Tibial nerve (tissue), 4 donors: ENCODE results near the gene SAMD8. TPM values are rescaled to one million over a fixed set of nuclear protein-coding genes. Genes with fewer than 3 reads are reported as not detected.

Source experiments
- DNase-seq, 2 donors: peaks; one replicate each; pipeline ENCODE4 v3.0.0-alpha.2; 2019; ENCODE audit warnings: low spot score in 2 of 2
- H3K27ac ChIP-seq, 4 donors: fragments of 200-600 bp; sonication (generic) in 3 of 4; one replicate each; pipeline ENCODE4 v1.5.1; 2017 to 2019; ENCODE audit warnings: mild to moderate bottlenecking in 1 of 4
- H3K27me3 ChIP-seq, 2 donors: fragments of 200-600 bp; sonication (generic) in 1 of 2; one replicate each; pipeline versions ENCODE4 v1.5.1 to v1.6.0; 2017 to 2019
- H3K36me3 ChIP-seq, 3 donors: fragments of 200-600 bp; sonication (generic); one replicate each; pipeline ENCODE4 v1.5.1; 2018 to 2019
- H3K4me1 ChIP-seq, 4 donors: fragments of 200-600 bp; sonication (generic) in 3 of 4; one replicate each; pipeline ENCODE4 v1.5.1; 2017 to 2019
- H3K4me3 ChIP-seq, 4 donors: fragments of 200-600 bp; sonication (generic) in 3 of 4; one replicate each; pipeline ENCODE4 v1.5.1; 2017 to 2019; ENCODE audit warnings: mild to moderate bottlenecking in 1 of 4, moderate library complexity in 1 of 4
- H3K9me3 ChIP-seq, 4 donors: fragments of 200-600 bp; sonication (generic) in 3 of 4; one replicate each; pipeline ENCODE4 v1.5.1; 2017 to 2019
- EP300 ChIP-seq, 2 donors: sonication (generic); formaldehyde crosslinking; IDR thresholded peaks; one replicate each; pipeline ENCODE4 v1.6.1; 2017; ENCODE audit warnings: antibody characterized with exemption in 2 of 2, mild to moderate bottlenecking in 1 of 2
- POLR2A ChIP-seq, 2 donors: fragments of 450-650 bp; IDR thresholded peaks; one replicate each; pipeline ENCODE4 v1.6.1; 2017; ENCODE audit warnings: antibody characterized with exemption in 2 of 2, mild to moderate bottlenecking in 2 of 2, moderate library complexity in 2 of 2
- WGBS, 2 donors: methylation state at CpG; one replicate each; pipeline ENCODE4 v1.1.5; 2018; 5-methylcytosine and 5-hydroxymethylcytosine counted together
- total RNA-seq, 4 donors: library from RNA; depleted of rRNA; stranded (reverse); fragments of >200 nt; gene quantifications; one replicate each; pipeline ENCODE4 v1.1.0, GENCODE V29; 2016
- TF ChIP-seq, protein P1 (sequence below), 5 experiments: fragments of 200-600 bp in 3 of 5; fragments of 450-650 bp in 2 of 5; sonication (generic) in 3 of 5; IDR thresholded peaks; one replicate each; pipeline ENCODE4 v1.5.1; 2016 to 2019; ENCODE audit warnings: antibody characterized with exemption in 5 of 5, mild to moderate bottlenecking in 3 of 5, moderate library complexity in 2 of 5

Gene SAMD8
- total RNA-seq, 4 donors from 2014 or later, result 46.5 to 62.0 (median 56.7) TPM

DNA sequence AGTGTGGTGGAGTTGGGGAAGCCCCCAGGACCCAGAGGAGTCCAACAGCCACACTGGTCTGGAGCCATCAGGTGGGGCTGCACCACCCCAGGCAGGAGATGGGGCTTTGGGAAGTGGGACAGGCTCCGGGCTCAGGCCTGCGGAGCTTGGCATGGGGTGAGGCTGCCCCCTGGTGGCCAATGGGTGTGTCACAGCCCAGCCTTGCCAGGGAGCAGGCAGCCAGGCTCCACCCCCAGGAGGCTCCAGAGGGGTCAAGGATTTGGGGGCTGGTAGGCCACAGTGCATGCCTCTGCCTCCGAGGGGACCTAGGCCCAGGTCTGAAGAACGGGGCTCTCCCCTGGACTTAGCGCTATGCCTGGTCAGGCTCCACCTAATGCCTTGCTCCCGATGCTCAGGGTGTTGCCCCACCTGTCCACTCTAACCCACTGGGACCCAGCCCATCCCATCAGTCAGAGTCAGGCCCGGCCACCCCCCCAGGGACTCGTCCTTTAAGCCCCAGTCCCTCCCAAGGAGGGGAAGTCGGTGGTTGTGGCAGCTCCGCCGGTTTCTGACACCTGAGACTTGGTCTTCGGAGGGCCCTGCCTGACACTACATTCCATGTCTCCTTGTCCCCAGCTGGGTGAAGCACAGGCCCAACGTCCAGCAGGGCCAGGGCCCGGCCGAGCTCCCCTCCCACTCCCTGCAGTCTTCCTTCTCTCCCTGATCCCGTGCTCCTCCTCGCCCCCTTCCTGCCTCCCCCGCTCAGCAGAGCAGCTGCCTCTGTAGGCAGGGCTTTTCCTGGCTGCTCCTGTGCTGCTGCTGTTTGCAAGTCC, 11.3 kb upstream of the SAMD8 start:
- no peak overlapping the region for H3K4me3 ChIP-seq
- no peaks in the 10 kb centered on the region for H3K36me3 ChIP-seq
- H3K27ac ChIP-seq, result peak overlapping the region in 2 of 4 donors; percentile 11 to 55
- no peaks in the 10 kb centered on the region for H3K27me3 ChIP-seq
- DNase-seq, result peak; percentile 52 to 81
- peak in 1 of 2 donors; percentile 25 for TF ChIP-seq EP300 (IDR thresholded peaks at IDR 0.05)
- TF ChIP-seq, protein P1, sequence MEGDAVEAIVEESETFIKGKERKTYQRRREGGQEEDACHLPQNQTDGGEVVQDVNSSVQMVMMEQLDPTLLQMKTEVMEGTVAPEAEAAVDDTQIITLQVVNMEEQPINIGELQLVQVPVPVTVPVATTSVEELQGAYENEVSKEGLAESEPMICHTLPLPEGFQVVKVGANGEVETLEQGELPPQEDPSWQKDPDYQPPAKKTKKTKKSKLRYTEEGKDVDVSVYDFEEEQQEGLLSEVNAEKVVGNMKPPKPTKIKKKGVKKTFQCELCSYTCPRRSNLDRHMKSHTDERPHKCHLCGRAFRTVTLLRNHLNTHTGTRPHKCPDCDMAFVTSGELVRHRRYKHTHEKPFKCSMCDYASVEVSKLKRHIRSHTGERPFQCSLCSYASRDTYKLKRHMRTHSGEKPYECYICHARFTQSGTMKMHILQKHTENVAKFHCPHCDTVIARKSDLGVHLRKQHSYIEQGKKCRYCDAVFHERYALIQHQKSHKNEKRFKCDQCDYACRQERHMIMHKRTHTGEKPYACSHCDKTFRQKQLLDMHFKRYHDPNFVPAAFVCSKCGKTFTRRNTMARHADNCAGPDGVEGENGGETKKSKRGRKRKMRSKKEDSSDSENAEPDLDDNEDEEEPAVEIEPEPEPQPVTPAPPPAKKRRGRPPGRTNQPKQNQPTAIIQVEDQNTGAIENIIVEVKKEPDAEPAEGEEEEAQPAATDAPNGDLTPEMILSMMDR (IDR thresholded peaks at IDR 0.05), result peak; percentile 95 to 99 (median 98)
- no peak for TF ChIP-seq POLR2A (IDR thresholded peaks at IDR 0.05)
- WGBS, 2 donors, result 16 to 25% methylated on average over 14 to 18 of the region's 18 CpGs
- peaks cover 0 to 8% (median 0%) of the 10 kb centered on the region in 4 donors for H3K4me1 ChIP-seq
- H3K9me3 ChIP-seq, result no peaks in the 10 kb centered on the region

DNA sequence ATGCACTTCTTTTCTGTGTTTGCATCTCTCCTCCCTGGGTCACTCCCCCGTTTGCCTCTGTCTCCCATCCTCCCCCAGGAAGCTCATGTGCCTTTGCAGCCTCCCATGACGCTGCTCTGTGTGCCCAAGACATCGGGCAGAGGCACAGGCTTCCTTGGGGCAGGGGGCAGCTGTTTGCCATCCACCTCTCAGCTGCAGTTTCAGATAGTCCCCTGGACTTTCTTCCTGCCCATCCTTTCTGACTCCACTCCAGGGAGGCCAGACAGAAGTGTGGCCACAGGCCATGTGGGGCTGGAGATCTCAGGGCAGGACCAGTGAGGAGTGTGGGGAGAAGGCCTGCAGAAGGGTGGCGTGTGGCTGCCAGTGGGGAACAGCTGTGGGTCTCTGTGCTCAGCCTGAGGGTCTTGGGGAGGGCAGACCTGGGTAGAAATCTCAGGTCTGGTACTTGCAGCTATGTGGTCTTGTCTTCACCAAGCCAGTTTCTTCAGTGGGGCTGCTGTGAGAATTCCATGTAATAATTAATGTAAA, 10.6 kb upstream of the SAMD8 start:
- Histone ChIP-seq H3K27me3 (no peaks in the 10 kb centered on the region), H3K27ac (peak overlapping the region in 2 of 4 donors; percentile 28 to 64), H3K4me3 (no peak overlapping the region), H3K4me1 (peaks cover 0 to 8% (median 0%) of the 10 kb centered on the region in 4 donors), H3K9me3 (no peaks in the 10 kb centered on the region), H3K36me3 (no peaks in the 10 kb centered on the region)
- DNase-seq, result no peak
- WGBS, 2 donors, result 68 to 71% methylated on average over 4 of the region's 4 CpGs
- TF ChIP-seq, protein P1 (IDR thresholded peaks at IDR 0.05), result no peak

DNA sequence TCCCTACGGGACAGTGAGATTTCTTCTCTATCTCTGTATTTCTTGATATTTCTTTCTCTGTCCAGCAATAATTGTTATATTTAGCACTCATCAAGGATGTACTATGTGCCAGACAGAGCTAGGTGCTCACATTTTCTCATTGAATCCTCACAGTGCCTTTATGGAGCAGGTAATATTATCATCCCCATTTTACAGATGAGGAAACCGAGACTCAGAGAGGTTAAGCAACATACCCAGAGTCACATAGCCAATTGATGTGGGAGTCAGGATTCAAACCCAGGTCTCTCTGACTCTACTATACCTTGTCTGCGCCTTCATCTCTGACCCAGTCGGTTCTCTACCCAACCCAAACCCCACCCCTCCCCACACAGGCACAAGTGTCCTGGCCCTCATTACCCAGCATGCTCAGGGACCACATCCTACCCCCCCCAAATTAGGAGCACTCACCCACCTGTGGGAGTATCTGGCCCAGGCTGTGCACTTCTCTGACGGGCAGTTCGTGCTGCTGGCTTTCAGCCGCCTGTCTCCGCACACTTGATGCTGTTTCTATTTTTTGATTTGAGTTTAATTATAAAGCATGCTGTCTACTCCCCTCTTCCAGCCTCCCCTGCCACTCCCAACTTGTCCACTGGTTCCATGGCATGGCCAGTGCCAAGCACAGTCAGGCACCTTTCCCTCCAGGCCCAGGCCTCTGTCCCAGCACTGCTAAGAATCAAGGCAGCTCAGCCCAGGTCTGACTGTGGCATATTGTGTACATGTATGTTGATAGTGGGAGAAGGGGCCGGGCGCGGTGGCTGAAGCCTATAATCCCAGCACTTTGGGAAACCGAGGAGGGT, 9.8 kb upstream of the SAMD8 start:
- no peak for DNase-seq
- Histone ChIP-seq H3K9me3 (no peaks in the 10 kb centered on the region), H3K27ac (peak overlapping the region in 1 of 4 donors; percentile 64), H3K27me3 (no peaks in the 10 kb centered on the region), H3K4me3 (no peak overlapping the region), H3K4me1 (peaks cover 0 to 8% (median 0%) of the 10 kb centered on the region in 4 donors), H3K36me3 (no peaks in the 10 kb centered on the region)
- WGBS, 2 donors, result 92 to 93% methylated on average over 12 of the region's 12 CpGs
- TF ChIP-seq POLR2A (IDR thresholded peaks at IDR 0.05) (no peak), EP300 (IDR thresholded peaks at IDR 0.05) (no peak)
- TF ChIP-seq, protein P1 (IDR thresholded peaks at IDR 0.05), result no peak

DNA sequence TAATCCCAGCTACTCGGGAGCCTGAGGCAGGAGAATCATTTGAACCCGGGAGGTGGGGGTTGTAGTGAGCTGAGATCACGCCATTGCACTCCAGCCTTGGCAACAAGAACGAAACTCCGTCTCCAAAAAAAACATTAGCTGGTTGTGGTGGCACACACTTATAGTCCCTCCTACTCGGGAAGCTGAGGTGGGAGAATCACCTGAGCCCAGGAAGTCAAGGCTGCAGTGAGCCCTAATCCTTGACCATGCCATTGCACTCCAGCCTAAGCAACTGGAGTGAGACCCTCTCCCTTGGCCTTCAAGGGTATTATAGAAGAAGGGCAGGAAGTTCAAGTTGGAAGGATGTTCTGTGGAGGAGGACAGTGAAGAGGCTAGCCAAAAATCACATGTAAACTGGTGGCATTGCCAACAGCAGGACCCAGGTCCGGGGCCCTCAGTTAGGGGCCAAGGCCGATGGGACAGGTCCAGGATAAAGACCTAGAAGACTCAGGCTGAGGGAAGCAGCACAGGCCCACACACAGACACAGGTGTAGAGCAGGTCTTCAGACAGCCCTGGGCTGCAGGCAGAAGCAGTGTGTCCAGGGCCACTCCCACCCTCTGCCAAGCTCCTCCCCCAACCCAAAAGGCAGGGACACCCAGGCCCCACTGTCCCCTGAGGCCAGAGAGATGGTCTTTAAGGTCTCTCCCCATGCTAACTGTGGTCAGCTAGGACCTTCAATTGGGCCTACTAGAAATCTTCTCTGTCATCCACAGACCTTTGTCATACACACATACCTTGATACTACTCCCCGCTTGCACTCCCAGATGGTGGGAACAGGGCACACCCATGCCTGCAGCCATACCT, 8.4 kb upstream of the SAMD8 start:
- Histone ChIP-seq H3K4me1 (peaks cover 0 to 8% (median 0%) of the 10 kb centered on the region in 4 donors), H3K27me3 (no peaks in the 10 kb centered on the region), H3K27ac (no peak overlapping the region), H3K36me3 (no peaks in the 10 kb centered on the region), H3K9me3 (no peaks in the 10 kb centered on the region), H3K4me3 (no peak overlapping the region)
- TF ChIP-seq POLR2A (IDR thresholded peaks at IDR 0.05) (no peak), EP300 (IDR thresholded peaks at IDR 0.05) (no peak)
- TF ChIP-seq, protein P1 (IDR thresholded peaks at IDR 0.05), result no peak
- DNase-seq, result no peak
- WGBS, 2 donors, result 84 to 93% methylated on average over 9 of the region's 9 CpGs
